HCT116 (cell line): ENCODE measurements around the gene OOSP1. TPM values are rescaled to one million over a fixed set of nuclear protein-coding genes. Genes with fewer than 3 reads are reported as not detected.

ENCODE experiments used
- ATAC-seq: fragments of 200-7000 bp; cut with Tn5 transposase; 2 replicates; pipeline ENCODE4 v1.9.1; 2020; ENCODE audit warnings: mild to moderate bottlenecking, moderate library complexity
- BruUV-seq: library from RNA; stranded (reverse); fragments of 400-500 nt; replicated peaks from 2 replicates; lab custom pipeline; 2021; lab: Mats Ljungman, UMichigan
- CTCF ChIA-PET: fragments of 300-600 bp; sonication (Branson Sonifier 250); formaldehyde crosslinking; loops from one replicate; lab custom pipeline; 2021; ENCODE audit warnings: antibody characterized with exemption; lab: Charles Lee
- POLR2A ChIA-PET: fragments of 300-600, 350-600 bp; sonication (Branson Sonifier 250); formaldehyde crosslinking; loops from one replicate; lab custom pipeline; 2021; ENCODE audit warnings: antibody characterized with exemption; lab: Charles Lee
- RAD21 ChIA-PET, 2 experiments: fragments of 300-600 bp; sonication (Branson Sonifier 250); formaldehyde crosslinking; loops; one replicate each; lab custom pipeline; 2023; ENCODE audit warnings: low total read pairs in 2 of 2; ENCODE audit not compliant: uncharacterized antibody in 2 of 2, unreplicated experiment in 2 of 2, low non-redundant PET in 1 of 2; lab: Charles Lee
- DNase-seq: peaks from one replicate; pipeline ENCODE4 v3.0.0-alpha.2; 2010; ENCODE audit warnings: low read depth, low spot score
- H2AFZ ChIP-seq: fragments of 200-600 bp; shearing (Covaris generic), sonication (generic); 2 replicates; pipeline ENCODE4 v1.6.1; 2017; ENCODE audit warnings: low read depth, mixed run types, mixed read lengths, antibody characterized with exemption, low read length; ENCODE audit not compliant: poor library complexity, severe bottlenecking
- H3K27ac ChIP-seq: 2 replicates; pipeline ENCODE4 v1.5.1; 2012; ENCODE audit warnings: low read depth, low read length
- H3K27me3 ChIP-seq: fragments of 200-600 bp; sonication (generic); 2 replicates; pipeline ENCODE4 v1.6.1; 2016; ENCODE audit warnings: mixed run types, low read length, mixed read lengths; ENCODE audit not compliant: insufficient read depth
- H3K36me3 ChIP-seq, 2 experiments: fragments of 200-500 bp in 1 of 2; fragments of 200-600 bp in 1 of 2; sonication (Bioruptor generic) in 1 of 2; sonication (generic) in 1 of 2; 2 replicates each; pipeline versions ENCODE4 v1.5.1 to v1.6.1; 2014 to 2016; ENCODE audit warnings: low read length in 2 of 2, inconsistent platforms in 1 of 2, mixed read lengths in 1 of 2, mixed run types in 1 of 2; ENCODE audit not compliant: insufficient read depth in 2 of 2, control insufficient read depth in 1 of 2
- H3K4me1 ChIP-seq, 2 experiments: fragments of 200-600 bp in 1 of 2; sonication (generic) in 1 of 2; 2 replicates each; pipeline versions ENCODE4 v1.5.1 to v1.6.1; 2012 to 2017; ENCODE audit warnings: low read length in 2 of 2, inconsistent platforms in 1 of 2, mild to moderate bottlenecking in 1 of 2, mixed read lengths in 1 of 2, mixed run types in 1 of 2, moderate library complexity in 1 of 2; ENCODE audit not compliant: insufficient read depth in 2 of 2, control insufficient read depth in 1 of 2
- H3K4me2 ChIP-seq: fragments of 200-600 bp; sonication (generic); 2 replicates; pipeline ENCODE4 v1.6.1; 2017; ENCODE audit warnings: mixed run types, low read length, mixed read lengths
- H3K4me3 ChIP-seq, 2 experiments: fragments of 200-600 bp in 1 of 2; sonication (generic) in 1 of 2; replicated peaks in 1 of 2; 2 replicates each; pipeline ENCODE4 v1.5.1; 2011 to 2016; ENCODE audit warnings: low read length in 2 of 2, control low read depth in 1 of 2, low read depth in 1 of 2, mild to moderate bottlenecking in 1 of 2, mixed read lengths in 1 of 2, mixed run types in 1 of 2
- H3K79me2 ChIP-seq: fragments of 200-600 bp; sonication (generic); 2 replicates; pipeline ENCODE4 v1.6.1; 2017; ENCODE audit warnings: mild to moderate bottlenecking, mixed run types, low read length, moderate library complexity, mixed read lengths; ENCODE audit not compliant: insufficient read depth
- H3K9ac ChIP-seq: fragments of 200-600 bp; sonication (generic); 2 replicates; pipeline ENCODE4 v1.6.1; 2016; ENCODE audit warnings: low read length, mixed read lengths
- H3K9me2 ChIP-seq: fragments of 200-600 bp; sonication (generic), shearing (Covaris generic); 2 replicates; pipeline ENCODE4 v1.6.1; 2017; ENCODE audit warnings: mixed run types, mild to moderate bottlenecking, moderate library complexity; ENCODE audit not compliant: insufficient read depth
- H3K9me3 ChIP-seq, 2 experiments: fragments of 200-500 bp in 1 of 2; fragments of 200-600 bp in 1 of 2; sonication (Bioruptor generic) in 1 of 2; sonication (generic) in 1 of 2; 2 replicates each; pipeline ENCODE4 v1.6.1; 2014 to 2017; ENCODE audit warnings: low read length in 2 of 2, mixed read lengths in 2 of 2, inconsistent platforms in 1 of 2, low read depth in 1 of 2, mild to moderate bottlenecking in 1 of 2, mixed run types in 1 of 2, moderate library complexity in 1 of 2; ENCODE audit not compliant: control insufficient read depth in 1 of 2, insufficient read depth in 1 of 2
- H4K20me1 ChIP-seq: fragments of 200-600 bp; sonication (generic), shearing (Covaris generic); 2 replicates; pipeline ENCODE4 v1.6.1; 2017; ENCODE audit warnings: mixed run types, mild to moderate bottlenecking, moderate library complexity; ENCODE audit not compliant: insufficient read depth
- ATF3 ChIP-seq: IDR thresholded peaks from 2 replicates; pipeline ENCODE4 v1.6.1; 2012
- CBX3 ChIP-seq: IDR thresholded peaks from 2 replicates; pipeline ENCODE4 v1.6.1; 2012; ENCODE audit warnings: low read depth
- CTCF ChIP-seq, 3 experiments: fragments of 200-600 bp in 1 of 3; sonication (generic) in 1 of 3; IDR thresholded peaks in 2 of 3; conservative IDR thresholded peaks in 1 of 3; 2 replicates each; pipeline ENCODE4 v1.5.1; 2012 to 2017; ENCODE audit warnings: low read depth in 2 of 3, low read length in 2 of 3, antibody characterized with exemption in 1 of 3, borderline replicate concordance in 1 of 3, control low read depth in 1 of 3, mild to moderate bottlenecking in 1 of 3, mixed read lengths in 1 of 3, mixed run types in 1 of 3, moderate library complexity in 1 of 3; ENCODE audit not compliant: insufficient read depth in 1 of 3
- ELF1 ChIP-seq: IDR thresholded peaks from 2 replicates; pipeline ENCODE4 v1.6.1; 2012; ENCODE audit warnings: low read depth, borderline replicate concordance
- EZH2 ChIP-seq: fragments of 200-600 bp; sonication (generic); IDR thresholded peaks from 2 replicates; pipeline ENCODE4 v1.6.1; 2017; ENCODE audit warnings: antibody characterized with exemption, mixed run types
- JUND ChIP-seq: IDR thresholded peaks from 2 replicates; pipeline ENCODE4 v1.6.1; 2012
- POLR2A ChIP-seq: IDR thresholded peaks from 2 replicates; pipeline ENCODE4 v1.7.0; 2011; ENCODE audit warnings: borderline replicate concordance; ENCODE audit not compliant: insufficient read depth, insufficient read length; ENCODE audit errors: extremely low read depth
- POLR2AphosphoS5 ChIP-seq: IDR thresholded peaks from 2 replicates; pipeline ENCODE4 v1.6.1; 2011; ENCODE audit warnings: mild to moderate bottlenecking, low read depth, low read length, moderate library complexity
- REST ChIP-seq: IDR thresholded peaks from 2 replicates; pipeline ENCODE4 v1.6.1; 2012; ENCODE audit warnings: low read depth
- SIN3A ChIP-seq: IDR thresholded peaks from 2 replicates; pipeline ENCODE4 v1.6.1; 2012; ENCODE audit warnings: low read depth
- SP1 ChIP-seq: IDR thresholded peaks from 2 replicates; pipeline ENCODE4 v1.6.1; 2012; ENCODE audit warnings: low read depth
- SRF ChIP-seq: IDR thresholded peaks from 2 replicates; pipeline ENCODE4 v1.6.1; 2012; ENCODE audit warnings: low read depth
- TCF7L2 ChIP-seq: IDR thresholded peaks from 2 replicates; pipeline ENCODE4 v1.7.0; 2011; ENCODE audit warnings: borderline replicate concordance, inconsistent platforms; ENCODE audit not compliant: insufficient read depth, insufficient read length; ENCODE audit errors: extremely low read depth
- YY1 ChIP-seq: IDR thresholded peaks from 2 replicates; pipeline ENCODE4 v1.6.1; 2011; ENCODE audit warnings: low read length, low read depth, moderate library complexity, mild to moderate bottlenecking; ENCODE audit not compliant: insufficient replicate concordance; ENCODE audit errors: extremely low read depth
- intact Hi-C: fragments of 100-400 bp; cut with micrococcal nuclease; formaldehyde crosslinking; loops from 2 replicates; pipeline ENCODE4 v1.10.0; 2022
- total RNA-seq: library from RNA; stranded (reverse); gene quantifications from one replicate; pipeline ENCODE4 v1.2.1, GENCODE V29; 2021; ENCODE audit not compliant: unreplicated experiment

OOSP1 gene
- total RNA-seq, 1 experiment from 2014 or later = not detected

- Histone ChIP-seq H3K4me1 (no peaks in the 10 kb centered on the region), H3K27me3 (no peaks in the 10 kb centered on the region), H4K20me1 (no peaks in the 10 kb centered on the region), H3K9me3 (no peaks in the 10 kb centered on the region), H3K4me3 (no peak overlapping the region), H2AFZ (no peak overlapping the region), H3K9ac (no peak overlapping the region), H3K27ac (no peak overlapping the region), H3K4me2 (no peak overlapping the region), H3K9me2 (no peaks in the 10 kb centered on the region), H3K36me3 (no peaks in the 10 kb centered on the region), H3K79me2 (no peaks in the 10 kb centered on the region)
- ChIA-PET RAD21 (no interaction called here), CTCF (no interaction called here), POLR2A (no interaction called here)
- ATAC-seq = no peak
- no peak for DNase-seq
- no peak for TF ChIP-seq SRF
- TF ChIP-seq TCF7L2 = no peak
- no peak for TF ChIP-seq YY1
- TF ChIP-seq EZH2 = no peak
- no peak for TF ChIP-seq ATF3
- TF ChIP-seq SP1 = no peak
- intact Hi-C loops = no loop called here
- BruUV-seq = no TSS peak
These were observed 34.9 kb downstream of the OOSP1 start for GRCh38 chr11:59973097-59973496.

- intact Hi-C loops = no loop called here
- no peaks in the 10 kb centered on the region for H4K20me1 ChIP-seq
- H3K9me3 ChIP-seq = no peaks in the 10 kb centered on the region
- H3K9me2 ChIP-seq = no peaks in the 10 kb centered on the region
- RAD21 ChIA-PET = no interaction called here
- no peaks in the 10 kb centered on the region for H3K36me3 ChIP-seq
- H3K4me1 ChIP-seq = no peaks in the 10 kb centered on the region
- TF ChIP-seq CBX3 (no peak), SIN3A (no peak), CTCF (IDR thresholded peaks at IDR 0.05 in 2 of 3, conservative IDR thresholded peaks at IDR 0.05 in 1 of 3; ENCODE audit: borderline replicate concordance in 1 of 3, insufficient read depth in 1 of 3, low read depth in 2 of 3, low read length in 2 of 3) (no peak), YY1 (no peak), JUND (no peak), SP1 (no peak), ELF1 (no peak), POLR2AphosphoS5 (no peak), REST (no peak), POLR2A (no peak)
- TF ChIP-seq, all 23 proteins: peak for 0
- Histone ChIP-seq H3K4me2 (no peak overlapping the region), H3K79me2 (no peaks in the 10 kb centered on the region), H3K4me3 (no peak overlapping the region), H2AFZ (no peak overlapping the region), H3K27me3 (no peaks in the 10 kb centered on the region), H3K27ac (no peak overlapping the region), H3K9ac (no peak overlapping the region)
- ChIA-PET CTCF (no interaction called here), POLR2A (no interaction called here)
- DNase-seq (no peak), ATAC-seq (no peak)
- no TSS peak for BruUV-seq
These were observed 43.0 kb downstream of the OOSP1 start for GRCh38 chr11:59981106-59981770.
